ENCODE results near the gene EXOG. TPM values are rescaled to one million over a fixed set of nuclear protein-coding genes. Genes with fewer than 3 reads are reported as not detected.
"Not testable (repeated sequence)": the region's sequence is repeated elsewhere in the genome, so short reads cannot be mapped to it uniquely, and the experiment has no call there.

Gene EXOG
- polyA plus RNA-seq, 4 donors = 11.7 to 16.2 (median 14.1) TPM

DNA sequence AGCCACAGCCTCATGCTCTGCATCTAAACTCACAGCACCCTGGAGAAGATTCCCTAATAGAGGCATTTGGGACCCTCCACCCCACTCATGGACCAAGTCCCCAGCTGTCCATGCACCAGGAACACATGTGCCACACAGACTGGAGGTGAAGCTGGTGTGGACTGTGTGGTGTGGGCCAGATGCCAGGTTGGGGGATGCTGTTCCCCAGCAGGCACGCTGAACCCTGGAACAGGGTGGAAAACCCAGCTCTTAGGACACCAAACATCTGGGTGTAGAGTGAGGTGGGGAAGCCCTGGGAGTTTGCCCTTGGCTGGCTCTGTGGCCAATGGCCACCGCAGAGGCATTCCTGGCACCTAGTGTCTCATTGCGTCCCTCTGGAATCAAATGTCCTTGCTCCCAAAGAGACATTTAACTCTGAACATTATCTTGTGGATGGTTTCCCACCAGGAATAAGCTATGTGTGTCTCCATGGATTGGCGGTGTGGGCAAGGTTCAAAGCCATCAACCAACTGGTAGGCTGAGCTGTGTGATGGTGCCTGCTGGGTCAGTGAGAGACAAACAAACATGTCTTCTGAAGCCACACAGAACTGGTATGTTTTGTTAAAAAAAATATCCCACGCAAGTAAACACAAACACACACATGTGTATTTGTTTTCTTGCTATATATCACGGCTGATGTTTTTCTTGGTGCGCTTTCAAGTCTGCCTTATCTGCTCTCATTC, 65.0 kb downstream of the EXOG start:
- DNase-seq (ENCODE audit: low read depth in 4 of 4, low spot score in 3 of 4) = no peak

DNA sequence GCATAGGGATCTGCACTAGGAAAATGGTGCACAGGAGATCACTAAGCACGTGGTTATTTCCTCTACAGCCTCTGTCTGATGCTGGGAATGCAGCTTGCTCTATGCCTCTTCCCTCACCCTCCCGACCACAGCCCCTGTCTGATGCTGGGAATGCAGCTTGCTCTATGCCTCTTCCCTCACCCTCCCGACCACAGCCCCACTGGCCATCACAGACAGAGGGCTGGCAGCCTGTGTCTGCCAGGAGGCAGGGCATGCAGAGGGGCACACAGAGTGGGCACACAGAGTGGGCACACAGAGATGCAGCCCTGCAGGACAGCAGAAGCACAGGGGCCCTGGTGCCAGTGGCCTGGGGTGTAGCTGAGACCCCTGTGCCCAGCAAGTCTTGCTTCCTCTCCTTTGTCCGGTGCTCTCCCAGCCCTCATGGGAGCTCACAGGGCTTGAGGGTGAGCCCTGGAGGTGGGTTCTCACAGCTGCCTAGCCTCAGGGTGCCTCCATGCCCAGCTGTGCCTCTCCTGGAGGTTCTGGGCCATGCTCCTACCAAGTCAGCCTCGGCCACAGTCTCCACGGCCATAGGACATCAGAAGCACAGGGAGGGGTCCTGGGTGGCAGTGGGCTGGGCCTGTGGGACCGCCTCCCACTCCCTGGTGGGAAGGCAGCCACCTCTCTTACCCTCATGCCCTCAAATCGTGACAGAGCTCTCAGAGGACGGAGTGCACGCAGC, 65.8 kb downstream of the EXOG start:
- DNase-seq (ENCODE audit: low read depth in 4 of 4, low spot score in 3 of 4) = no peak

DNA sequence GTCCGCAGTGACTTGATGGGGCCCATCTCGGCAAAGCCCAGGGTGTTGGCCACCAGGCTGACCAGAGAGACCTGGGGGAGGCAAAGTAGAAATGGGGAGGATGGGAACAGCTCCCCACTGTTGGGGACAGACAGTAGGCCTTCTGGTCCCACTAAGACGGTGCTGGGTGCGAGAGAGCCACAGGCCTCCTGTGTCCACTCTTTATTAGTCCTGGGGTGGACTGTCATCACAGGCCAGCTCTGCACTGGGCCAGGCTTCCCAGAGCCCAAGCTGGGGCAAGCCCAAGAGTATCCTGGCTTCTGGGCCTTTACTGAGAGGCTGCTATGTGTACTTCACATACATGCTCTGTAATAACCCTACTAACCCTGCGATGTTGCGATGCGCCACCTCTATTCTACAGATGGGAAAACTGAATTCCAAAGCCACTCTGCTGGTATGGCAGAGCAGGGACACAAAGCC, 66.4 kb downstream of the EXOG start:
- DNase-seq (ENCODE audit: low read depth in 4 of 4, low spot score in 3 of 4) = no peak

GRCh38 chr3:38563070-38563885, 67.1 kb downstream of the EXOG start:
- no peak for DNase-seq (ENCODE audit: low read depth in 4 of 4, low spot score in 3 of 4)

DNA sequence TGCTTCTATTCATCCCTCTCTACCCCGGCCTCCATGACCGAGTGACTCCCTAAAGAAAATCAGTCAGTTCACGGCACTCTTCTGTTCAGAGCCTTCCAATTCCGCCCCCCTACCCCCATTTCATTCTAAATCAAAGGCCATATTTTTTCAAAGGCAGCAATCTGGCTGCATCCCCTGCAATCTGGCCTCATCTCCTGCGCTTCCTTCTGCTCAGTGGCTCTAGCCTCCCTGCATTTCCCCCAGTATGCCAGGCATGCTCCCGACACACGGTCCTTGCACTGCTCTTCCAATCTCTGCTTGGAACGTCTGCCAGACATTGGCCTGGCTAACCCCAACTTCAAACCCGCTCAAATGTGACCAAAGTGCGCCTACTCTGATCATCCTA, 67.7 kb downstream of the EXOG start:
- DNase-seq (ENCODE audit: low read depth in 4 of 4, low spot score in 3 of 4) = no peak

DNA sequence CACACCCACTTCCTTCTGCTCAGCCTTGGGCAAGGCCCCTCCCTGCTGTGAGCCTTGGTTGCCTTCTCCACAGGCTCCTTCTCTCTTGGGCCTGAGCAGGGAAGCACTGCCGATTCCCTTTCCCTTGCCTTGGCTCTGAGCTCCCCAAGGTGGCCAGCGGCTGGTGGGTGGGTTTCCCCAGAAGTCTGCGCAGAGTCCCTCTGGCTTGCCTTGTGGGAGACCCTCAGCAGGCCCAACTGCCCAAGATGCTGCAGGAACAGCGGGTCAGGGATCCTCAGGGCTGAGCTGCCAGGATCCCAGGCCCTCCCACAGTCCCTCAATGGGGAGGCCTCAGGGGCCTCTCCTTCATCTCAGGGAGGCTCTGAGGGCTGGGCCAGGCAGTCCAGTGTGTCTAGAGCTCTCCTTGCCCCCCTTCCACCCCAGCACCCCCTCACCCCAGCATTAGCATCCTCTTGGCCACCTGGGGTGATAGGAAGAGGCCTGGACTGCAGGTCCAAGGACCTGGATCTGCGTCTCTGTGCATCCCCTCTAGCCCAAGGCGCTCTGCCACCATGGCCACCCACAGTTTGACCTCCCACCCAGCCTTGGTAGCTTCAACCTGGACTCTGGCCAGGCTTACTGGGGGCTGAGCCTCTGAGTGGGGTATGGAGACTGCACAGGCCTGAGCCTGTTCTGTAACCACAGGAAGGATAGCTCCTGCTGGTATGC, 68.6 kb downstream of the EXOG start:
- no peak for DNase-seq (ENCODE audit: low read depth in 4 of 4, low spot score in 3 of 4)

DNA sequence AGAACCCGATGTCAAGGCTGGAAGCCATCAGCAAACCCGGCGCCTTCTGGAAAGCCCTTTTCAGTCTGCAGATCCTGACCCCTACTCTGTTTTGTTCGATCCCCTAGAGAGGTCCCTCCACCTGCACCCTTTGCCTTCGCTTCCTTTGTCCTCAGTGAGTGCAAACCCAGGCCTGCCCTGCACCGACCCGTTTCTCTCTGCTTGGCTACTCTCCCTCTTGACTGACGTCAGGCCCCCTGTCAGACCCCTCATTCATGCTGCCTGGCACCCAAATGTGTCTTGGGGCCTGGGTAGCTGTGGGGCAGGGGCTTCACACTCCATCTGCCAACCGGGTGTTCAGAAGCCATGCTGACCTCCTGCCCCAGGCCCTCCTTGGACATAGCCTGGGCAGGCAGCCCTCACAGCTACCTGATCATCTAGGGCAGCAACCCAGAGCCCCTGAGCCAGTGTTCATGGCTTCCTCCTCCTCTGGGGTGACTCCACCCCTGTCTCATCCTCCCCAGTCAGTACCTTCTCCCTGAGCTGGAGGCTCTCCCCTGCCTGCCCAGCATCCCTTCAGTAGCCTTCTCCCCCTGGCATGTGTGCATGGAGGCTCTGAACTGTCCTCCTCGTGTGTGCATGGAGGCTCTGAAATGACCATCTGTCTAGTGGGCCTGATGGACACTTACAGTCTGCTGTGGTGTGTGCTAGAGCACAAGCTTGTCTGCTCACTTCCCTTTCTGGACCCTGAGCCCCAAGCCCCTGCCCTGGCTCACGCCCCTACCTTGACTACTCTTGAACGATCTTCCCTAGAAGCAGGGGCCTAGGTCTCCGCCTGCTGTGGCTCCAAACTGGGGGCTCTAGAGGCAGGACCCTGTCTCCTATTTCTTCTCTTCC, 69.4 kb downstream of the EXOG start:
- no peak for DNase-seq (ENCODE audit: low read depth in 4 of 4, low spot score in 3 of 4)

- no peak for DNase-seq (ENCODE audit: low read depth in 4 of 4, low spot score in 3 of 4)
Measured at GRCh38 chr3:38566215-38566528, 70.0 kb downstream of the EXOG start.

- DNase-seq (ENCODE audit: low read depth in 4 of 4, low spot score in 3 of 4) = not testable (repeated sequence)
Measured at GRCh38 chr3:38566794-38567193, 70.7 kb downstream of the EXOG start.

GRCh38 chr3:38567498-38567897, 71.4 kb downstream of the EXOG start:
- DNase-seq (ENCODE audit: low read depth in 4 of 4, low spot score in 3 of 4) = no peak

DNA sequence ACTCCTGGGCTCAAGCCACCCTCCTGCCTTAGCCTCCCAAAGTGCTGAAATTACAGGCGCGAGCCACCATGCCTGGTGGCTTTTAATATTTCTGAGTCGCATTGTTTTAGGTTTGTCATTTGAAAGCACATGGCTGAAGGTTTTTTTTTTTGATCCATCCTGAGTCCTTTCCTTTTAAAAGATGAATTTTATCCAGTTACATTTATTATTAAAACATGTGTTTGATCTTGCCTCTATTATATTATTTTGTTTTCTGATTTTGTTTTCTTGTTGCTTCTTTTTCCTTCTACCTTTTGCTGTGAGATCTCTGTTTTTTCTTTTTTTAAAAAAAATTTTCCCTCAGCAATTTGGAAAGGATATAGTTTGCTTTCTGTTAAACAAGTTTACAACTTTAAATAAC, 77.0 kb downstream of the EXOG start:
- DNase-seq (ENCODE audit: low read depth in 4 of 4, low spot score in 3 of 4) = no peak

DNA sequence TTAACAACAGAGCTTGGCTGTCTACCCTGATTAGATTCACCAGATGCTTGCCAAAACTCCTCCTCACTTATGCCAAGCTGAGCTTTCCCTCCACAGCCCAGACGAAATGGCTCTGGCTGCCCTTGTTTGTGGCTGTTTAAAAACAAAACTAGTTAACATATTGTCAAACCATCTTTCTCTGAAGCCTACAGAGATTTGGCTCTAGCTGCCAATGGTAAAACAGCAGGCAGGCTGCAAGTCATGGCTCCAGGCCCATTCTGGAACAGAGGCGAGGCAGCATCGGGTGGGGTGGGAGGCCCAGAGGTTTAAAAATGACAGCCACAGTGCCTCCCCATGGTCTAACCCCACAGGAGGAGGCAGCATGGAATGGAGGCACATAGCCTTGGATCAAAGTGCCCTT, 77.4 kb downstream of the EXOG start:
- no peak for DNase-seq (ENCODE audit: low read depth in 4 of 4, low spot score in 3 of 4)

- DNase-seq (ENCODE audit: low read depth in 4 of 4, low spot score in 3 of 4) = no peak
Measured at GRCh38 chr3:38574411-38575278, 78.5 kb downstream of the EXOG start.

DNA sequence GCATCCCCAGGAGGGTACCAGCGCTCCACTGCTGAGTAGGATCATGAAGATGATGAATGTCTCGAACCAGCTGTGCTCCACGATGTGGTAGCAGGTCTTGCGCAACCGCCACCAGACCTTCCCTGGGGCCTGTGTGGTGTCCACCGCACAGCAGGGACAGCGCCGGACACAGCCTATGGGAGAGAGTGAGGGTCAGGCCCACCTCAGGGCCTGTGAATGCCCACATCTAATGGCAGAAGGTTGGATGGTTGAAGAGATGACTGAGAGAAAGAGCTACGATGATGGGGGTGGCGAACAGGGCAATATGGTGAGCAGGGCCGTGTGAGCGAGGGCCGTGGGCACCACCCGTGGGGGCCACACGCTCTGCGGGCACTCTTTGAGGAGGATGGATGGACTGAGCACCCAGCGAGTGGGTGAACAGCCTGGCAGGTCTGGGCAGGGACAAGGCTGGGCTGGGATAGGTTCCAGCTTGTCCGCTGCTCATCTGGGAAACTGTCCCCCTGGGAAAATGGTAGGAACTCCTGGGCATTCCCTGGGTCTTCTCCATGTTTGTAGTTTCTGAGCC, 79.2 kb downstream of the EXOG start:
- DNase-seq (ENCODE audit: low read depth in 4 of 4, low spot score in 3 of 4) = no peak

Other genes with a start within 250 kb of the EXOG start
- 1 to 10 TPM; 1.6 to 4.1 (median 2.5) TPM for gene SLC22A13, start 230.5 kb upstream of the EXOG start, polyA plus RNA-seq (ENCODE audit: insufficient read length in 4 of 4)
- under 1 TPM; 0.32 to 0.57 (median 0.42) TPM for gene SLC22A14, start 214.0 kb upstream of the EXOG start, polyA plus RNA-seq (ENCODE audit: insufficient read length in 4 of 4)
- gene XYLB, start 149.6 kb upstream of the EXOG start, polyA plus RNA-seq (ENCODE audit: insufficient read length in 4 of 4) = 10 to 100 TPM in 2 of 4 donors, 1 to 10 TPM in 2; 9.3 to 11.0 (median 10.0) TPM
- 10 to 100 TPM; 15.5 to 18.6 (median 16.8) TPM for gene ACVR2B, start 42.5 kb upstream of the EXOG start, polyA plus RNA-seq (ENCODE audit: insufficient read length in 4 of 4)
- 1 to 10 TPM in 2 of 4 donors, under 1 TPM in 2; 0.89 to 1.2 (median 1.1) TPM for gene SCN5A, start 153.3 kb downstream of the EXOG start, polyA plus RNA-seq (ENCODE audit: insufficient read length in 4 of 4)

Measured in right renal pelvis (tissue), 4 donors.